IPS DF 4.7 (cell line): Measurements from ENCODE around the gene PRSS23.
"Not testable (repeated sequence)": the region's sequence is repeated elsewhere in the genome, so short reads cannot be mapped to it uniquely, and the experiment has no call there.

Experiments
- DNase-seq: peaks from one replicate; pipeline ENCODE4 v3.0.0-alpha.2; 2013; ENCODE audit warnings: low spot score; ENCODE audit errors: extremely low read depth

Gene PRSS23

DNA sequence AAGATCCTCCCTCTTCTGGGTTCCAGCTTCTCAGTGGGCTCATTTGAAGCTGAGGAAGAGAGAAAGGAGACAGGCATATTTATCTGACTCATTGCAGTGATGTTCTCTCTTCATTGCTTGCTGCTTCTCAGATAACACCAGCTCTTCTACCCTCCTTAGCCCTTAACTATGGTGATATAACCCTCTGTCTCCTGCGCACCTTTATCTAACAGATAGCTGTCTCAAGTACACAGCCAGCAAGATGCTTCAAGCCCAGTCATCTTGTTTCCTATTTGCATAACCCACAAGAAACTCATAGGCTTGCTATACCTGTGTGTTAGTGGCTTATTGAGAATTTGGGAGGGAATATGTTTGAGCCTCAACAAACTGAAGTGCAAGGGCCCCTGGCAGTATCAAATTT lies 12.6 kb downstream of the PRSS23 start:
- DNase-seq = no peak

DNA sequence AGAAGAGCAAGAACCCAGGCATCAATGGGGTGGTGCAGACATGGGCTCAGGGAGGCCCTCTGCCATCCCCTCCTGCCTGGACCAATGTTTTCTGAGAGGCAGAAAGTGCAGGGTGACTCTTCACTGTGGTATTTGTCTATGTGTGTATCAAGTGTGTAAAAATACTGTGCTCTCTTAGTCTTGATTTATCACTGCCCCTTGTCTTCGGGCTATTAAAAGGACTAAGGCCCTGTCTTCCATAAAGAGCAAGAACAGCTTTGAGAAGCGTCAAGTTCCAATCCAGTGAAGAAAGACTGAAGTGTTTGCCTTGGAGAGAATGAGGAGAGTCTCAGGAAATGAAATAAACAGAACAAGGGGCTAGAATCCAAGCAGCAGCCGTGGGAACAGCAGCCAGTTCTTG lies 14.4 kb downstream of the PRSS23 start:
- DNase-seq = no peak

- DNase-seq = no peak
These were observed 15.4 kb downstream of the PRSS23 start for GRCh38 chr11:86815726-86816125.

DNA sequence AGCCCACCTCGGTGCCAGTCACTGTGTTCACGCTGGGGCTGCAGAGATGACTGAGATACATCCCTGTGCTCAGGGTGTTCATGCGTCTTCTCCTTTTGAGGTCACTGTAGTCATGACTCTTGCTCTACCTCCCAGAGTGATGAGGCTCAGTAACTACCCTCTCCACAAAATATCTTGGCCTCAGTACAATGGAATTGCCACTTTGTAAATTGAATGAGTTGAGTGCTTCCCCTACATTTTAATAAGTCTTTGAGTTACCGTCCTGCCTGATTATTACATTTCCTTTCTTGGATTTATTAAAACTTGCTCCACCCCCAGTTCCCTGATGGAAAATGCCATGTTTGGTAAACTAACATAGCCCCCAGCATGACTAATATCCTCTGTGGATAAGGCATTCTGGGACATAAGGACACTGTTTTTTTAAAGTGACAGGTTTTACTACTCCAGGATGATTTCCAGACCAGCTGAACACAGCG lies 15.9 kb downstream of the PRSS23 start:
- DNase-seq = no peak

- no peak for DNase-seq
These were observed 18.3 kb downstream of the PRSS23 start for GRCh38 chr11:86818462-86819192.

- not testable (repeated sequence) for DNase-seq
These were observed 23.8 kb downstream of the PRSS23 start for GRCh38 chr11:86824139-86824538.

GRCh38 chr11:86834376-86834775 lies 34.0 kb downstream of the PRSS23 start:
- not testable (repeated sequence) for DNase-seq

- not testable (repeated sequence) for DNase-seq
These were observed 44.6 kb downstream of the PRSS23 start for GRCh38 chr11:86844762-86845508.

DNA sequence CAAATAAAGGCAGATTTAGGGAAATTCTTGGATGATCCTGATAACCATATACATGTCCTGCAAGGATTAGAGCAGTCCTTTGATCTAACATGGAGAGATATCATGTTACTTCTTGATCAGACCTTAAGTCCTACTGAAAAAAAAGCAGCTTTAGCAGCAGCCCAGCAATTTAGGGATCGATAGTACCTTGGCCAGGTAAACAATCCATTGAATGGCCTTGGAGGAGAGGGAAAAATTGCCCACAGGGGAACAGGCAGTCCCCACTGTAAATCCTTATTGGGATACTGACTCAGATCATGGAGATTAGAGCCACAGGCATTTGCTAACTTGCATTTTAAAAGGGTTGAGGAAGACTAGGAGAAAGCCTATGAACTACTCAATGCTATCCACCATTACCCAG lies 47.8 kb downstream of the PRSS23 start:
- no peak for DNase-seq

- no peak for DNase-seq
These were observed 49.3 kb downstream of the PRSS23 start for GRCh38 chr11:86849679-86850078.
